Measurements from ENCODE around the gene STAT5B.
"Not testable (repeated sequence)": the region's sequence is repeated elsewhere in the genome, so short reads cannot be mapped to it uniquely, and the experiment has no call there.

Gene STAT5B

DNA sequence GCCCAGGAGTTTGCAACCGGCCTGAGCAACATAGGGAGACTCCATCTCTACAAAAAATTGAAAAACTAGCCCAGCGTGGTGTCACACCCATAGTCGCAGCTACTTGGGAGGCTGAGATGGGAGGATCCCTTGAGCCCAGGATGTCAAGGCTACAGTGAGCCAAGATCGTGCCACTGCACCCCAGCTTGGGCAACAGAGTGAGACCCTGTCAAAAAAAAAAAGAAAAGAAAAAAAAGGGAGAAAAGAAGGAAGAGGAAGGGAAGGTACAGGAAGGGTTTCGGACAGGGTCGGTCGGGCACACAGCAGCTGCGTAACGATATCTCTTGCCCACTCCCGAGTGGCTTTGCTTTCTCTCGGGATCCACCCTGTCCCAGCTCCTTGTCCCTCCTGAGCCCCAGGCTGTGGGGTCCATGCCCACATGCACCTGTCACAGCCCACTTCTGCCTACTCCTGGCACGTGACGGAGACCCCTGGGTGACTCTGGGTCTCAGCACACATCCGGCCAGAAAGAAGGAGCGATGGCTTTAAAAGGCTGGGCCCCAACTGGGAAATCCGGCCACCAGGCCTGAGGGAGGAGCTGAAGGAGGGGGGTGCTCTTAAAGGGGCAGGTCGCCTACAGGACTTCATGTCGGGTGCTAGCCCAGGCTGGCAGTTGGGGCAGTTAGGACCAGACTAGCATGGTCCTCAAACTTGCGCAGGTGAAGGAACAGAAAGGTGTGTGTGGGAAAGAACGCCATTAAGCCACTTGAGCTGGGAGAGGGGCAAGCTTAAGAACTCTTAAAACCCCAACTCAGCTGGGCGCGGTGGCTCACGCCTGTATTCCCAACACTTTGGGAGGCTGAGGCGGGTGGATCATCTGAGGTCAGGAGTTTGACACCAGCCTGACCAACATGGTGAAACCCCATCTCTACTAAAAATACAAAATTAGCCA is 82.0 kb downstream of the STAT5B start, which contains the start of gene GHDC:
GHDC (minus strand) TSS at position 526 of the 931 bp plus-strand sequence. CDS start 913 bp downstream, outside the sequence.
- DNase-seq (ENCODE audit: low spot score), result peak; percentile 81

DNA sequence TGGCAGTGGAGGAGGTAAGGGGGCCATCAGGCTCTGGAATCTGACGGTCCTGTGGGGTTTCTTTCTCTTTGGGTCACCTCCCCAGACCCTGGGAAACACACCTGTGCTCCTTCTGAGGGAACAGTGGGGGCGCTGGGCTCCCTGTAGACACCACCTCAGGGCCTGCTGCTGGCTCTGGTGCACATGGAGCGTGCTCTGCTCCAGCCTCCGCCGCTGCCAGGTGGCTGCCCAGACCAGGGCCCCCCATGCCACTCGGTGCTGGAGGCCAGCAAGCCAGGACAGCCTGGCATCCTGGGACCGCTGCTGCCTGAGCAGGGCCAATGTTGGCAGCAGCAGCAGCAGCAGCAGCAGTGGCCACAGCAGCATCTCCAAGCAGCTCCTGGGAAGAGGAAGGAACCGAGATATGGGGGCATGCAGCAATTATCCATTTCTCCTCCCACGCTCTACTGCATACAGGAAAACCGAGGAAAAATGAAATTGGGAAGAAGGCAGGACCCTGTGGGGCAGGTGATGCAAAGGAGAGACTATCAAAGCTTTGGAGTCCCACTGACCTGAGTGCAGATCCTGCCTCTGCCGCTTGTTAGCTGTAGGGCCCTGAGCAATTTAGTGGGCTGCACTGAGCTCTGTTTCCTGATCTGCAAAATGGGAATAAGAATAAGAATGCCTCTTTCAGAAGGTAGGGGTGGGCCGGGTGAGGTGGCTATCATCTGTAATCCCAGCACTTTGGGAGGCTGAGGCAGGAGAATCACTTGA is 82.8 kb downstream of the STAT5B start:
- DNase-seq (ENCODE audit: low spot score), result no peak

DNA sequence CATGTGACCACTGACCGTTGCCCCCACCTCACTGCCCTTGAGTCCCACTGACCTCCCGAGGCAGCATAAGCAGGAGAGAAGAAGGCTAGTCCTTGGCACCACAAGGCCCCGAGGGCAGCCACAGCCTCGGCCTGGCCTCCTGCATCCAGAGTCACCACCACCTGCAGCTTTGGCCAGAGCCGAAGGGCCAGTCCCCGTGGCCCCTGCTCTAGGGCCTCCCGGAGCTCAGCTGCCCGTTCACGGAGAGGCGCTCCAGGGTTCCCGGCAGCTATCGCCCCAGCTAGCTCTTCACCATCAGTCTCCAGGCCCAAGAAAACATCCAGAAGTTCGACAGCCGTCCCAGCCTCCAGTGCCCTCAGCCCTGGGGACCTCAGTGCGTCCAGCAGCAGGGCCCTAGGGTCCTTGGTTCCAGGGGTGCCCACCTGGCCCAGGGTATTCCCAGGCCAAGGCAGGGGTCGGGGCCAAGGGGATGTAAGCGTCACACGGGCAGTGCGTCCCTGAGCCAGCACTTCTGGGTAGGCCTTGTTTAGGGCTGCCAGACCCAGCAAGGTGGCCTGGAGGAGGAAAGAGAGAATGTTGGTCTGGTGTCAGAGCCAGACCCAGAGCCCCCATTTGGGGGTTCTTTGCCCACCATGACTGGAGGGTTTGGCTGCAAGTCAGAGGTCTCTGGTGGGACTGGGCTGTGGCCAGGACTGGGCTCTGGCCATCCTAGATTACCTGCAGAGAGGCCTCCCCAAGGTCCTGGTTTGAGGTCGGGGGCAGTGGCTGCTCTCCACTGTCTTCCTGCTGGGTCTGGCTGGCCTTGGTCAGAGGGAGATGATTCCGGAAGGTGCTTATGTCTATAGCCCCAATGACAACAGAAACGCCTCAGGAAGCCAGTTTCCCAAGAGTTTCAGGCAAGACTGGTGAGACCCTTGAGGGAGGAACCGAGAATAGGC is 83.7 kb downstream of the STAT5B start:
- DNase-seq (ENCODE audit: low spot score), result no peak

DNA sequence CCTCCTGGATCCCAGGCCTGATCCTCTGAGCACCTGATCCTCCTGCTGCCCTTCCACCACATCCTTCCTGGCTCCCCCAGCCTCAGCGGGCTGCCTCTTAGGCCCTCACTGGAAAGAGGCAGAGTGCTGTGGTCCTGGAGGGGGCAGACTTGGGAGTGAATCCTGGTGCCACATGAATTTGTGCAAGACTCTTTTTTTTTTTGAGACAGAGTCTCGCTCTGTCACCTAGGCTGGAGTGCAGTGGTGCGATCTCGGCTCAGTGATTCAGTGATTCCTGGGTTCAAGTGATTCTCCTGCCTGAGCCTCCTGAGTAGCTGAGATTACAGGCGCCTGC is 84.9 kb downstream of the STAT5B start:
- DNase-seq (ENCODE audit: low spot score), result no peak

DNA sequence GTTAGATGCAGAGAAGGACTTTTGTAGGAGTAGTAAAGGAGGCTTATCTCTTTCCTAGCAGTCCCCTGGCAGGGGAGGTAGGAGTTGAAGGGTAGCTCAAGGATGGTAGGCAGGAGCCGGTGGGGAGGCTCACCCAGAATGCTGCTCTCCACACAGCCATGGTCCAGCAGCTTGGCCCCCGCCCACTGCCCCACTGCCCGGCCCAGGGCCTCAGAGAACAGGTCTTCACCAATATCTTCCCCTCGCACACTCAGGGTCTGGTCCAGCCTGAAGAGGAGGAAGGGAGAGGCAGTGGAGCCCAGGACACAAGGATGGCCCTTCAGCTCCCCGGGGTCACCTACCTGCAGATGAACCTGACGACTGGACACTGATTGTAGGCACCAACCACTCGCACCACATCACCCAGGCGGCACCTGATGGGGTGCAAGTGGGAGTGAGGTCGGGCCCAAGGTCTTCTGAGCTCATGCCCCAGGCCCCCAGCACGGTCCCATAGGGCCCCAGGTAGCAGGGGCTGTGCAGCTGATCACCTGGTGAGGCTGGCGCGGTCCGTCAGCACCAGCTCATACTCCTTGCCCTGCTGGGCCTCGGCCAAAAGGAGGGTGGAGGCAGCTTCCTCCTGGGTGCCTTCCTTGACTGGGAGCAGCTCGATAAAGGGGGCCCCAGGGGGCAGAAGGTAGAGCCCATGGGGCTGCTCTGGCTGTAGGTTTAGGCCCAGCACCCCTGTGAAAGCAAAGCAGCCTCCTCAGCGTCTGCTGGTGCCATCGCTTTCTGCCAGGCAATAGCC is 85.5 kb downstream of the STAT5B start:
- no peak for DNase-seq (ENCODE audit: low spot score)

DNA sequence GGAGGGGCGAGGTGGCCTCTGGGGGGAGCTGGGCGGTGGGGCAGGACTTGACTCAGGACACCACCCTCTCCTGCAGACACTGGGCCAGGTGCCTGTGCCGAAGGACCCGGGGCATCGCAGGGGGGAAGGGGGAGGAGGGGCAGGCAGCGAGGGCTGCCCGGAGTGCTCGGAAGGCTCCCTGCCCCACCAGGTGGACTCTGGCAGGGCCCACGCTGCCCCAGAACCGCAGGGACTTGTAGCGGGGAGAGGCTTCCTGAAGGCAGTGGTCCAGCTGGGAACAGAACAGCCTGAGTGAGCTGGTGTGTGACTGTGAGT is 86.6 kb downstream of the STAT5B start:
- DNase-seq (ENCODE audit: low spot score), result no peak

DNA sequence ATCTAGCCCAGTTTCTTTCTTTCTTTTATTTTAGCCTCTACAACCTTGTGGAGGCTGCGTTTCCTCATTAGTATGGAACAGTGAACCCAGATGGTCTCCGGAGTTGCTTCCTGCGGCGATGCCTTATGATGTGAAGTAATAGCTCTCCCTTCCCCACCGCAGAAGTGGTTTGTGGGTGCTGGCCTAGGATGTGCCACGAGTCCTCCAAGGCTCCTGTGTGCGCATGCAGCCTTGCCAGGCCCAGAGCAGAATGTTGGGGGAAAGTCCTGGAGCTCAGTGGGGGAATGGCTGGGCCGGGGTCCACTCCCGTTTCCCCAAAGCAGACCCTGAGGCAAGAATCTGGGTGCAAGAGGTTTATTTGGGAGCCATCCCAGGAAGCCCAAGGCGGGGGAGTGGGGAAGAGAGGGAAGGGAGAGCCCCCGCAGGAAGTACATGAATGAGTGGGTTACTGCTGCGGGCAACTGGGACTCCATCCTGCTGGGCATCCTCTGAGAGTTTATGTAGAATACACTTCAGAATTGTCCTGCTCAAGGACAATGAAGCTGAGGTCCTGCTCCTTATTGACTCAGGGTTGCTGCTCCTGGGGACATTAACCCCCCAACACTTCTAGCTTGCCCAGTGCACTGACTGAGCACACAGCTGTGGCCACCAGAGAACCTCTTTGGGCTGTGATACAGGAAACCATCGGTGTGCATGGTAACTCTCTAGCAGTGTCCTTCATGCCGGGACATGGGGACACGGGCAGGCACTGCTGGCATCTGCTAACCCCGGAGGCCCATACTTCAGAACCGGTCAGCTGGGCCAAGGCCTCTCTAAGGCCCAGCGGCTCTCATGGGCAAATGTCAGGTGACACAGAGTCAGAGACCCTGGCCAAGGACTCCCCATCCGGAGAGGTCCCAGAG is 87.2 kb downstream of the STAT5B start:
- DNase-seq (ENCODE audit: low spot score), result no peak

DNA sequence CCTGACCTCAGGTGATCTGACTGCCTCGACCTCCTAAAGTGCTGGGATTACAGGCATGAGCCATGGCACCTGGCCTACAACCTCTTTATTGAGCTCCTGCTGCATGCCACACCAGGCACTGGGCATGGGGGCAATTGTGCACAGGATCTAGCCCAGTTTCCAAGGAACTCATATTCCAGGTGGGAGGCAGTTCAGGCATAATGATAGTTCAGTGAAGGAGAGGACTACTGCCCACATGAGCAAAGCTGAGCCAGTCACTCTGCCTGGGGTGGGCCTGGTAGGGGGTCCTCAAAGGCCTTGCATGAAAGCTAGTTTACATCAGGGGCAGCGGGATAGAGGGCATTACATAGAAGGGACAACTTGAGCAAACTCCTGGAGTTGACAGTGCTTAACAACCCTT is 88.4 kb downstream of the STAT5B start:
- DNase-seq (ENCODE audit: low spot score), result no peak

DNA sequence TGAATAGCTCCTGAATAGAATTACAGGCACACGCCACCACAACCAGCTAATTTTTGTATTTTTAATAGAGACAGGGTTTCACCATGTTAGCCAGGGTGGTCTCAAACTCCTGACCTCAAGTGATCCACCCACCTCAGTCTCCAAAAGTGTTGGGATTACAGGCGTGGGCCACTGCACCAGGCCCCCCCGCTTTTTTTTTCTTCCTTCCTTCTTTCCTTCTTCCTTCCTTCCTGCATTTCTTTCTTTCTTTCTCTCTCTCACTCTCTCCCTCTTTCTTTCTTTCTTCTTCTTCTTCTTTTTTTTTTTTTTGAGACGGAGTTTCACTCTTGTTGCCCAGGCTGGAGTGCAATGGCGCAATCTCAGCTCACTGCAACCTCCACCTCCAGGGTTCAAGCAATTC is 90.0 kb downstream of the STAT5B start:
- not testable (repeated sequence) for DNase-seq (ENCODE audit: low spot score)

DNA sequence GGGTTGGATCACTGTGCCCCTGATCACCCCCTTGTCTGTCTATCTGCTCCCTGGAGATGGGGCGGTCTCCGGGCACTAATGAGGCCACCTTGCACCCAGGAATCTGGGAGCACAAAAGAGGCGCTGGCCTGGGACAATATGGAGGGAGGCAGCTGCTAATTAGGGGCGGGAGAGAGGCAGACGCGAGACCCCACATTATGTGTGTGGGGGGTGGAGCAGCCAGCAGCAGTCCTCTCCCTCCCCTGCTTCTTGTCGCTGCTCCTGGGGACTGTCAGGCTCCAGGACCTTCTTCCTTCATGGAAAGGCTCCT is 90.6 kb downstream of the STAT5B start:
- no peak for DNase-seq (ENCODE audit: low spot score)

DNA sequence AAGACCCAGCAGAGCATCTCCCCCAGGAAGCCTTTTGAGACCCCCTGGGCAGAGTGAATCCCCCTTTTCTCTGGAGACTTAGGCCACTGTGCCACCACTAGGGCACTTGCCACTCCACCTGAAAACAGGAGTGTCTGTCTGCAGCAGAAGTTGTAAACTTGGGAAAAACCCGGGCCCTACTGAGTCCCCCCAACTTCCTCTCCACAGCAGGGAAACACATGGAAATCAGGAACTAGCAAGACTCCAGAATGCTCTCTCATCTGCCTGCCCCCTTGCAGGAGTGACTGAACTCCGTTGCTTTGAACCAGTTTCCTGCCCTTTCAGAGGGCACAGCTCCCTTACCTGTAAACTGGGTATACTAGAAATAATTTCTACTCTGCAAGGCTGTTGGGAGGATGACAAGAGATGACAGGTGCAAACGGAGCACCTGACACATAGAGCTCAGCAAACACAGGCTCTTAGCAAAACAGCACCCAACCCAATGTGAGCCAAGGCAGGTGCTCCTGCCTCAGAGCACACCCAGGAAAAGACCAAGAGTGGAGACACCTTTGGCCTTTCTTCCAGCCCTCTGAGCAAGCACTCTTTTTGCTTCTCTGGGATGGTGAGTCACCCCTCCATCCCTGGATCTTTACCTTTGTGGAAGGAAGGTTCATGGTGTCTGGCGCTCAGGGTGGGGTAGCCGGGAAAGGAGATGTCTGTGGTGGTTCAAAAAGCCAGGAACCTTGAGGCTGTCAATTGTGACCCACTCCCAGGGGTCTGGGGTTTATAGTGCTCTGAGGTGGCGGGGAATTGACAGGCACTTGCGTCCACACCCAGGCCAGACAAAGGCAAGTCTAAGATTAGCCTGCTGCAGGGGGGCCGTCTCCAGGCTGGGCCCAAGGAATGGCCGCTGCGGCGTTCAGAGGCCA is 91.2 kb downstream of the STAT5B start, which contains the start of gene HCRT:
HCRT (minus strand) TSS at position 740 of the 908 bp plus-strand sequence; CDS start at position 653, 87 bp downstream.
- DNase-seq (ENCODE audit: low spot score), result peak; percentile 26

DNA sequence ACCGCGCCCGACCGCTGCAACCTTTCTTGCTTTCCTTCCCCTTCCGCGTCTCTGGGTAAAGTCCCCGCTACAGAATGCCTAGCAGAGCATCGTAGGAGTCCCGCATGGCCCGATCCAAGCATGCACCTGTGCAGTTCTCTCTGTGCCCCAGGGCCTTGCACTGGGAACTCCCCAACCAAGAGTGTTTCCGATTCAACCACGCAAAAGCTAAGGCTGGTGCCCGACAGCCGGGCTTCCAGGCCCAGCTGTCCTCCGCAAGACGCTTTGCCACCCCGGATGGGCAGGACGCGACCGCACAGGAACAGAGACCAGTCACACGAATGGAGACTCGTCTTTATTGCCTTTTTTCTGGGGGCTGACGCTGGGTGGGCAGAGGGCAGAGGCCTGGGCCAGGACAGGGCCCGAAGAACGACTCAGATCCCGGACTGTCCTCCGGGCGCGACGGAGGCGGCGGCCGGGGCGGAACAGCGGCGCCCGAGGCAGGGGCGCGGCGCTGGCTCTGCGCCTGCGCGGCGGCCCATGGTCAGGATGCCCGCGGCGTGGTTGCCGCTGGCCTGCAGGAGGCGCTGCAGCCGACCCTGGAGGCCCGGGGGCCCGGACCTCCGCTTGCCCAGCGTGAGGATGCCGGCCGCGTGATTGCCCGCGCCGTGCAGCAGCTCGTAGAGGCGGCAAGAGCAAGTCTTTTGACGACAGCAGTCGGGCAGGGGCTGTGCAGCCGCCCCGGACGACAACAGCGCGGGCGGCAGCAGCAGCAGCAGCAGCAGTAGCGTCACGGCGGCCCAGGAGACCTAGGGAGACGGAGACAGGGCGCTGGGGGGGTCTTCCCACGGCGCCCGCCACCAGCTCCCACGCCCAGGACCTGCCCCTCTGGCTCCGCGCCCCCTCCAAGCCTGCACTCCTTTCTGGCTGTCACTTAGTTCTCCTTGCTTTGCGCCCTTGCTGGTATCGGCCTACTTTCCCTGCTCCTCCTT is 92.2 kb downstream of the STAT5B start:
- peak; percentile 71 for DNase-seq (ENCODE audit: low spot score)

DNA sequence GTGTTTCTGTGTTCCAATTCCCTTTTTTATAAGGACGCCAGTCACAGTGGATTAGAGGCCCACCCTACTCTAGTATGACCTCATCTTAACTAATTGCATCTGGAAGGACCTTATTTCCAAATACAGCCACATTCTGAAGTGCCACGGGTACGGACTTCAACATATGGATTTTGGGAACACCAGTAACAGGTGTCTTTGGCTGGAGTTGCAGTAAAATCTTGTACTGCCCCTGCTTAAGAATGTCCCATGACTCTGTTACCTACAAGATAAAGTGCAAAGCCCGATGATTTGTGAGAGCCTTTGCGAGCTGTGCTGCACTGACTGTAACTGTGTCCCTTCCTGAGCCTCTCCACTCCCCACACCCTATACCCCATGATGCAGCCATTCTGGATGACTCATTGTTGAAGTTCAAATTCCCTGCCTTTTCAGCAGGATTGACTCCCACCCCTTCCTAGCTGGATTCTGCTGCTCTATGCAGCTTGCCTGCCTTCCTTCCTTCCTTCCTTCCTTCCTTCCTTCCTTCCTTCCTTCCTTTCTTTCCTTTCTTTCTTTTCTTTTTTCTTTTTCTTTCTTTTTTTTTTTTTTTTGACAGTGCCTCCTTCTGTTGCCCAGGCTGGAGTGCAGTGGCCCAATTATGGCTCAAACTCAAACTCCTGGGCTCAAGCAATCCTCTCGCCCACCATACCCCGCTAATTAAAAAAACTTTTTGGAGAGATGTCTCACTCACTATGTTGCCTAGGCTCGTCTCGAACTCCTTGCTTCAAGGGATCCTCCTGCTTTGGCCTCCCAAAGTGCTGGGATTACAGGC is 93.1 kb downstream of the STAT5B start:
- DNase-seq (ENCODE audit: low spot score), result peak; percentile 46

DNA sequence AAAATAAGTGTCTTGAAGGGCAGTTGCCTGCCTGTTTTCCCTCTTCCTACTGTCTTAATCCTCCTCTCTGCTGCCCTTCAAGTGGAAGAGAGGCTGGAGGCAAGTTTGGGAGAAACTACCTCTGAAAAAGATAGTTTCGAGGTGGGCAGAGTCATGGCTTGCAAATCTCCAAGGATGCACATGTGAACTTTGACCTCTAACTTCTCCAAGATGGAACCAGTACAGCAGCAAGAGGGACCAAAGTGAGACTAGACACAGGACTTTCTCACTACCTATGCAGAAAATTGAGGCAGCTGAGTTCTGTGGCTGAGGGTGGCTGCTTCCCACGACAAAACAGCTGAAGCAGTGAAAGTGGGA is 94.4 kb downstream of the STAT5B start:
- DNase-seq (ENCODE audit: low spot score), result no peak

DNA sequence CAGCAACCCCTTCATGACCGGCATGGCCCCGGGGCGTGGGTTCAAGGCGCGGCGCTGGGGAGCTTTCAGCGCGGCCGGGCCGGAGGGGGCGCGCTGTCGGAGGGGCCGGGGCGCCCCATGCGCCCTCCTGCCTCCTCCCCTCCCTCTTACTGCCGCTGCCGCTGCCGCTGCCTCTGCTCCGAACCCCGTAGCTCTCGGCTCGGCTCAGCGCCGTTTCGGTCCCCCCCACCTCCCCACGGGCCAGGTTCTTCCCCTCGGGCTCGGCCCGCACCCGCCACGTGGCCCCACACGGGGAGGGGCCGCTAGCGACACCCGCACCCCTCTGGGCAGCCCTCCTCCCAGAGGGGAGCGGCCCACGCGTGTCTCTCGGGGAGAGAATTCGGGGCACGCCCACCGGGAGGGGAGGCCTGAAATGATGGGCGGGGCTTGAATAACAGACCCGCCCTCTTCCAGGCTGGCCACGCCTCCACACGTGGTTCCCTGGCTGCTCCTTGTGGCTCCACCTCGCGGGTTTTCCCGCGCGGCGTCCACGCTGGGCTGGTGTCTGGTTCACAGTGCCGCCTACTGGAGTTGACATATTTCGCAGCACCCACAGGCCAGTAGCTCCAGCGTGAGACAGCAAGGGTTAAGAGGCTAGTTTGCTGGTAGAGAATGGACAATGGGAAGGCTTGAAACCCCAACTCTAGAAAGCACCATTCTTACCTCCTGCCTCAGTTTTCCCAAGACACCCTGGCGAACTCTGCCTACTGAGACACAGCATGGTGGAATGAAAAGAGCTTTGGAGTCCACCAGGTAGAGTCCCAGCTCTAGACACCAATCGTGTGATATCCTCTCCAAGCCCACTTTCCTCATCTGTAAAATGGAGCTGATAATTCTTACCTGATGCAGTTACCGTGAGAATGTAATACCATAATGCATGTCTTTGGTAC is 95.0 kb downstream of the STAT5B start, which contains the start of gene KCNH4:
KCNH4 (minus strand) TSS at position 221 of the 929 bp plus-strand sequence; CDS start at position 24, 197 bp downstream.
- DNase-seq (ENCODE audit: low spot score), result peak; percentile 65

DNA sequence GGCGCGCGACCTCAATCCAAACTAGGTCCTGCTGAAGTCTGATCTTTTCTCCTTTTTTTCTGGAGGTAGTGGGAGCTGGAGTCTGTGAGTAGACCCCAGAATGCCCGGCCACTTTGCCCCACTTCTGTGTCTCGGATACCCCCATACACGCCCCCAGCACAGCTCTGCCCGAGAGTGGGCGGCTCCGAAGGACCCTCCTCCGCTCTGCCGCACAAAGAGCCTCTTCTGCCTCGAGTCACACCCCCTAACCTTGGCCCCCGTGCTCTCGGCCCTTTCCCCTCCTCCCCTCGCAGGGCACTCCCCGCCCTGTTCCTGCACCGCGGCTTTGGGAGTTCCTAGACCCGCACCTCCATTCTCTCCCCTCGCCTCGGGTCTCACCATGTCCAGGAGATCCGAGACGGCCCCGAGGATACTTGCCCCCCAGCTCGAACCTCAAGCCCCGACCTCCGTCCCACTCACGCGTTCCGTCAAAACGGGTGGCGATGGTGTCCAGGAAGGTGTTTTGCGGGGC is 95.7 kb downstream of the STAT5B start:
- no peak for DNase-seq (ENCODE audit: low spot score)

Data from kidney tubule cell (primary cell).